COLO668 (cell line): ENCODE measurements around the gene ANKS3.

Experiments
- DNase-seq: peaks from one replicate; lab custom pipeline; 2025; ENCODE audit not compliant: unreplicated experiment; lab: John Stamatoyannopoulos, UW

The ANKS3 gene

GRCh38 chr16:4685776-4686496 is 48.1 kb downstream of the ANKS3 start:
- no peak for DNase-seq

- no peak for DNase-seq
Observed at GRCh38 chr16:4685292-4685691, 48.8 kb downstream of the ANKS3 start.

- no peak for DNase-seq
Observed at GRCh38 chr16:4684763-4685162, 49.3 kb downstream of the ANKS3 start.

GRCh38 chr16:4684058-4684715 is 49.9 kb downstream of the ANKS3 start:
- DNase-seq, result no peak

- no peak for DNase-seq
Observed at GRCh38 chr16:4683255-4684057, 50.6 kb downstream of the ANKS3 start.

- DNase-seq, result peak; percentile 44
Observed at GRCh38 chr16:4682616-4683254, 51.3 kb downstream of the ANKS3 start.

GRCh38 chr16:4682084-4682591 is 51.9 kb downstream of the ANKS3 start:
- DNase-seq, result no peak

- peak; percentile 13 for DNase-seq
Observed at GRCh38 chr16:4681471-4682083, 52.5 kb downstream of the ANKS3 start.

- no peak for DNase-seq
Observed at GRCh38 chr16:4680673-4681470, 53.2 kb downstream of the ANKS3 start.

GRCh38 chr16:4679850-4680636 is 54.0 kb downstream of the ANKS3 start:
- no peak for DNase-seq

- DNase-seq, result peak; percentile 20
Observed at GRCh38 chr16:4679156-4679849, 54.8 kb downstream of the ANKS3 start.

- no peak for DNase-seq
Observed at GRCh38 chr16:4678596-4678995, 55.5 kb downstream of the ANKS3 start.

GRCh38 chr16:4677994-4678393 is 56.1 kb downstream of the ANKS3 start:
- DNase-seq, result no peak

GRCh38 chr16:4677390-4677789 is 56.7 kb downstream of the ANKS3 start:
- DNase-seq, result no peak

- no peak for DNase-seq
Observed at GRCh38 chr16:4676831-4677230, 57.2 kb downstream of the ANKS3 start.

GRCh38 chr16:4675864-4676786 is 57.9 kb downstream of the ANKS3 start:
- DNase-seq, result no peak

- no peak for DNase-seq
Observed at GRCh38 chr16:4674926-4675530, 59.0 kb downstream of the ANKS3 start.
